ENCODE data around the gene KIAA0232.

KIAA0232 gene

GRCh38 chr4:6839579-6839978 is 57.1 kb downstream of the KIAA0232 start:
- H3K4me3 ChIP-seq (ENCODE audit: severe bottlenecking): no peak overlapping the region
- DNase-seq (ENCODE audit: low spot score) (no peak), ATAC-seq (ENCODE audit: low read depth) (no peak)
- no peak for TF ChIP-seq CTCF (IDR thresholded peaks at IDR 0.05; ENCODE audit: poor library complexity, severe bottlenecking)
- peaks cover 29% of the 10 kb centered on the region for H3K36me3 ChIP-seq (ENCODE audit: low read depth)
- H3K27ac ChIP-seq (ENCODE audit: poor library complexity, severe bottlenecking): no peak overlapping the region
- no peaks in the 10 kb centered on the region for H3K9me3 ChIP-seq (ENCODE audit: severe bottlenecking)
- no peaks in the 10 kb centered on the region for H3K27me3 ChIP-seq (ENCODE audit: insufficient read depth, poor library complexity, severe bottlenecking)
- no peaks in the 10 kb centered on the region for H3K4me1 ChIP-seq (ENCODE audit: insufficient read depth, poor library complexity, severe bottlenecking)

- no peak for ATAC-seq (ENCODE audit: low read depth)
- Histone ChIP-seq H3K27ac (ENCODE audit: poor library complexity, severe bottlenecking) (no peak overlapping the region), H3K36me3 (ENCODE audit: low read depth) (peaks cover 32% of the 10 kb centered on the region), H3K4me1 (ENCODE audit: insufficient read depth, poor library complexity, severe bottlenecking) (no peaks in the 10 kb centered on the region), H3K4me3 (ENCODE audit: severe bottlenecking) (no peak overlapping the region), H3K27me3 (ENCODE audit: insufficient read depth, poor library complexity, severe bottlenecking) (no peaks in the 10 kb centered on the region), H3K9me3 (ENCODE audit: severe bottlenecking) (no peaks in the 10 kb centered on the region)
- DNase-seq (ENCODE audit: low spot score): no peak
- TF ChIP-seq CTCF (IDR thresholded peaks at IDR 0.05; ENCODE audit: poor library complexity, severe bottlenecking): no peak
Measured at GRCh38 chr4:6840062-6840976, 57.8 kb downstream of the KIAA0232 start.

DNA sequence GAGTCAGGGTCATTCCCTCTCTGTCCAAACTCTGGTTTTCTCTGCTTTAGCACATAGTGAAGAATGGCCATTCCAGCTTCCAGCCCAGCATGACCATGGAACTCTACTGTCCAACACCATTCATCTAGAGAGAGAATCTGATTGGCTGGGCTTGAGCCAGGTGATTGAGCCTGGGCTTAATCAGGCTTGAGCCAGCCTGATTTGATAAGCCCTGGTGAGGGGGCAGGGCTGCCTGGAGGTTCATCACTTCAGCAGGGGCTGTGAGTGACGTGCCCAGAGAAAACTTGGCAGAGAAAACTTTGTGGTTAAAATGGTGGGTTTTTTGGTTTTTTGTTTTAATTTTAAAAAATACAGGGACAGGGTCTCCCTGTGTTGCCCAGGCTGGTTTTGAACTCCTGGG is 62.5 kb downstream of the KIAA0232 start:
- no peak for TF ChIP-seq CTCF (IDR thresholded peaks at IDR 0.05; ENCODE audit: poor library complexity, severe bottlenecking)
- DNase-seq (ENCODE audit: low spot score): no peak
- ATAC-seq (ENCODE audit: low read depth): no peak
- Histone ChIP-seq H3K27me3 (ENCODE audit: insufficient read depth, poor library complexity, severe bottlenecking) (no peaks in the 10 kb centered on the region), H3K27ac (ENCODE audit: poor library complexity, severe bottlenecking) (no peak overlapping the region), H3K4me1 (ENCODE audit: insufficient read depth, poor library complexity, severe bottlenecking) (no peaks in the 10 kb centered on the region), H3K36me3 (ENCODE audit: low read depth) (peaks cover 32% of the 10 kb centered on the region), H3K9me3 (ENCODE audit: severe bottlenecking) (no peaks in the 10 kb centered on the region), H3K4me3 (ENCODE audit: severe bottlenecking) (no peak overlapping the region)

DNA sequence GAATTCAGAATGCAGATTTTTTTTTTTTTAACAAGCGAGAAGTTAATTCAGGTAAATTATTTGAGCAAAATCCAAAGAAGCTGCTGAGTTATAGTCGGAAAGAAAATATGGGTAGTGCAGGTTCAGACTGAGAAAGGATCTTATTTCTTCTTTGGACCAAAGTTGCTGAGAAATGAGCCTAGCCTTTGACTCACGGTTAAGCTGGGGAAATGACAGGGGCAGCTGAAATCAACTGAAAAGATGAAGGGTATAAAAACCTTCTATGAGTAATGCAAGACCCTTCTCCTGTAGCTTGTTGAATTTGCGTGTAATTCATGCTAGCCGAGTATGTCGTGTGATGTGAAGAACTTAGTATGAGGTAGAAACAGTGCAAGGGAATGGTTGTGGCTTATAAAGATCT is 63.0 kb downstream of the KIAA0232 start:
- Histone ChIP-seq H3K27me3 (ENCODE audit: insufficient read depth, poor library complexity, severe bottlenecking) (no peaks in the 10 kb centered on the region), H3K4me3 (ENCODE audit: severe bottlenecking) (no peak overlapping the region), H3K4me1 (ENCODE audit: insufficient read depth, poor library complexity, severe bottlenecking) (no peaks in the 10 kb centered on the region), H3K36me3 (ENCODE audit: low read depth) (peaks cover 32% of the 10 kb centered on the region), H3K9me3 (ENCODE audit: severe bottlenecking) (no peaks in the 10 kb centered on the region), H3K27ac (ENCODE audit: poor library complexity, severe bottlenecking) (no peak overlapping the region)
- no peak for TF ChIP-seq CTCF (IDR thresholded peaks at IDR 0.05; ENCODE audit: poor library complexity, severe bottlenecking)
- no peak for DNase-seq (ENCODE audit: low spot score)
- no peak for ATAC-seq (ENCODE audit: low read depth)

GRCh38 chr4:6847178-6847577 is 64.7 kb downstream of the KIAA0232 start:
- Histone ChIP-seq H3K4me1 (ENCODE audit: insufficient read depth, poor library complexity, severe bottlenecking) (no peaks in the 10 kb centered on the region), H3K4me3 (ENCODE audit: severe bottlenecking) (no peak overlapping the region), H3K27ac (ENCODE audit: poor library complexity, severe bottlenecking) (no peak overlapping the region), H3K27me3 (ENCODE audit: insufficient read depth, poor library complexity, severe bottlenecking) (no peaks in the 10 kb centered on the region), H3K9me3 (ENCODE audit: severe bottlenecking) (no peaks in the 10 kb centered on the region), H3K36me3 (ENCODE audit: low read depth) (peaks cover 27% of the 10 kb centered on the region)
- no peak for DNase-seq (ENCODE audit: low spot score)
- ATAC-seq (ENCODE audit: low read depth): no peak
- TF ChIP-seq CTCF (IDR thresholded peaks at IDR 0.05; ENCODE audit: poor library complexity, severe bottlenecking): no peak

All from RWPE2 (cell line).